Esophagus muscularis mucosa (tissue), 4 donors: ENCODE measurements around the gene VASH2.

Experiments
- CTCF ChIP-seq, 3 experiments: fragments of 200-600 bp in 2 of 3; fragments of 450-650 bp in 1 of 3; sonication (generic) in 2 of 3; IDR thresholded peaks; one replicate each; pipeline ENCODE4 v1.5.1; 2017 to 2019; ENCODE audit warnings: antibody characterized with exemption in 3 of 3, mild to moderate bottlenecking in 2 of 3, moderate library complexity in 1 of 3
- EP300 ChIP-seq: sonication (generic); formaldehyde crosslinking; IDR thresholded peaks from one replicate; pipeline ENCODE4 v1.6.1; 2017; ENCODE audit warnings: antibody characterized with exemption
- POLR2AphosphoS5 ChIP-seq, 2 donors: sonication (generic); formaldehyde crosslinking; IDR thresholded peaks; one replicate each; pipeline ENCODE4 v1.6.1; 2017; ENCODE audit warnings: antibody characterized with exemption in 2 of 2

- TF ChIP-seq CTCF (IDR thresholded peaks at IDR 0.05) (no peak), EP300 (no peak), POLR2AphosphoS5 (IDR thresholded peaks at IDR 0.05) (no peak)
Measured at GRCh38 chr1:212994926-212995325, 44.6 kb downstream of the VASH2 start.
